HL-60 (cell line): ENCODE results near the gene LRRC72.

ENCODE experiments used
- DNase-seq, 2 experiments: peaks; one replicate each; pipeline ENCODE4 v3.0.0-alpha.2; 2010 to 2020; ENCODE audit warnings: low read depth in 1 of 2, low spot score in 1 of 2
- H3K27ac ChIP-seq: fragments of 250-450 bp; sonication (Bioruptor Pico); replicated peaks from 2 replicates; pipeline ENCODE4 v1.5.1; 2020; ENCODE audit warnings: mild to moderate bottlenecking, moderate library complexity
- H3K27me3 ChIP-seq: fragments of 250-450 bp; sonication (Bioruptor Pico); 2 replicates; pipeline ENCODE4 v1.5.1; 2021; ENCODE audit warnings: mild to moderate bottlenecking, moderate library complexity; ENCODE audit not compliant: insufficient read depth, poor library complexity, severe bottlenecking
- H3K4me3 ChIP-seq: replicated peaks from 2 replicates; pipeline ENCODE4 v1.5.1; 2011; ENCODE audit warnings: mild to moderate bottlenecking, control low read depth, low read length; ENCODE audit not compliant: insufficient read depth
- CTCF ChIP-seq: IDR thresholded peaks from one replicate; pipeline ENCODE4 v1.5.1; 2011; ENCODE audit warnings: low read length, control low read depth, inconsistent platforms; ENCODE audit not compliant: insufficient read depth
- GABPA ChIP-seq: IDR thresholded peaks from 2 replicates; pipeline ENCODE4 v1.6.1; 2012; ENCODE audit warnings: low read depth
- POLR2AphosphoS5 ChIP-seq: IDR thresholded peaks from 2 replicates; pipeline ENCODE4 v1.6.1; 2012; ENCODE audit warnings: low read depth
- REST ChIP-seq: IDR thresholded peaks from 2 replicates; pipeline ENCODE4 v1.6.1; 2012; ENCODE audit warnings: low read depth; ENCODE audit not compliant: insufficient replicate concordance
- SPI1 ChIP-seq: IDR thresholded peaks from 2 replicates; pipeline ENCODE4 v1.6.1; 2012; ENCODE audit warnings: low read depth, mild to moderate bottlenecking, borderline replicate concordance

Gene LRRC72

GRCh38 chr7:16550671-16551070 is 24.0 kb downstream of the LRRC72 start:
- no peak for DNase-seq
- no peaks in the 10 kb centered on the region for H3K27me3 ChIP-seq
- H3K4me3 ChIP-seq, result no peak overlapping the region
- TF ChIP-seq POLR2AphosphoS5, result no peak
- no peak overlapping the region for H3K27ac ChIP-seq

GRCh38 chr7:16554518-16555236 is 28.1 kb downstream of the LRRC72 start:
- no peak for DNase-seq
- TF ChIP-seq REST, result no peak
- TF ChIP-seq GABPA, result no peak
- TF ChIP-seq CTCF, result no peak
- TF ChIP-seq POLR2AphosphoS5, result no peak
- no peak overlapping the region for H3K27ac ChIP-seq
- H3K27me3 ChIP-seq, result no peaks in the 10 kb centered on the region
- no peak overlapping the region for H3K4me3 ChIP-seq

- Histone ChIP-seq H3K4me3 (no peak overlapping the region), H3K27me3 (no peaks in the 10 kb centered on the region), H3K27ac (no peak overlapping the region)
- DNase-seq, result no peak
- no peak for TF ChIP-seq GABPA
- TF ChIP-seq SPI1, result no peak
- no peak for TF ChIP-seq REST
- TF ChIP-seq CTCF, result no peak
- no peak for TF ChIP-seq POLR2AphosphoS5
Observed at GRCh38 chr7:16556359-16556758, 29.7 kb downstream of the LRRC72 start.

- Histone ChIP-seq H3K4me3 (no peak overlapping the region), H3K27ac (no peak overlapping the region), H3K27me3 (no peaks in the 10 kb centered on the region)
- DNase-seq, result no peak
- TF ChIP-seq GABPA, result no peak
- TF ChIP-seq POLR2AphosphoS5, result no peak
- no peak for TF ChIP-seq SPI1
- TF ChIP-seq REST, result no peak
- TF ChIP-seq CTCF, result no peak
Observed at GRCh38 chr7:16558761-16559302, 32.2 kb downstream of the LRRC72 start.
